GM23338 (cell line): ENCODE measurements around the gene RPL10. TPM values are rescaled to one million over a fixed set of nuclear protein-coding genes. Genes with fewer than 3 reads are reported as not detected.

Experiments used
- ATAC-seq: fragments of 200-7000 bp; cut with Tn5 transposase; 3 replicates; pipeline ENCODE4 v1.9.1; 2020
- DNase-seq: peaks from one replicate; pipeline ENCODE4 v3.0.0-alpha.2; 2015; ENCODE audit warnings: low spot score
- H2AFZ ChIP-seq: fragments of 200-600 bp; sonication (generic); 2 replicates; pipeline ENCODE4 v1.8.0; 2016; ENCODE audit warnings: antibody characterized with exemption, mild to moderate bottlenecking, moderate library complexity
- H3F3A ChIP-seq: fragments of 200-600 bp; sonication (generic); replicated peaks from 2 replicates; pipeline ENCODE4 v1.8.0; 2017; ENCODE audit warnings: antibody characterized with exemption, mixed run types, low read depth
- H3K27ac ChIP-seq: fragments of 200-600 bp; sonication (generic); 2 replicates; pipeline ENCODE4 v1.6.1; 2016; ENCODE audit warnings: low read depth
- H3K27me3 ChIP-seq: fragments of 200-600 bp; sonication (generic); 2 replicates; pipeline ENCODE4 v1.8.0; 2016; ENCODE audit warnings: mild to moderate bottlenecking, mixed run types, moderate library complexity; ENCODE audit not compliant: insufficient read depth
- H3K36me3 ChIP-seq: fragments of 200-600 bp; sonication (generic); 2 replicates; pipeline ENCODE4 v1.8.0; 2016; ENCODE audit warnings: mild to moderate bottlenecking; ENCODE audit not compliant: insufficient read depth
- H3K4me1 ChIP-seq: fragments of 200-600 bp; sonication (generic); 2 replicates; pipeline ENCODE4 v1.8.0; 2016; ENCODE audit warnings: mild to moderate bottlenecking, moderate library complexity; ENCODE audit not compliant: insufficient read depth
- H3K4me2 ChIP-seq: fragments of 200-600 bp; sonication (generic); 2 replicates; pipeline ENCODE4 v1.7.1; 2017; ENCODE audit warnings: mixed run types
- H3K4me3 ChIP-seq: fragments of 200-600 bp; sonication (generic); 2 replicates; pipeline ENCODE4 v1.6.1; 2016; ENCODE audit warnings: mixed run types
- H3K79me2 ChIP-seq: fragments of 200-600 bp; sonication (generic); replicated peaks from 2 replicates; pipeline ENCODE4 v1.8.0; 2017; ENCODE audit warnings: mild to moderate bottlenecking; ENCODE audit not compliant: insufficient read depth
- H3K9me2 ChIP-seq: fragments of 200-600 bp; sonication (generic); 2 replicates; pipeline ENCODE4 v1.8.0; 2017; ENCODE audit not compliant: insufficient read depth
- H4K20me1 ChIP-seq: fragments of 200-600 bp; sonication (generic); replicated peaks from 2 replicates; pipeline ENCODE4 v1.8.0; 2017; ENCODE audit warnings: mild to moderate bottlenecking; ENCODE audit not compliant: insufficient read depth
- H3K27ac Mint-ChIP-seq: 2 replicates; pipeline ENCODE4 v1.8.0; 2020; ENCODE audit warnings: inconsistent platforms, mild to moderate bottlenecking, moderate library complexity, mixed read lengths
- H3K27me3 Mint-ChIP-seq: 3 replicates; pipeline ENCODE4 v1.8.0; 2022; ENCODE audit warnings: low read depth, mild to moderate bottlenecking, moderate library complexity, mixed read lengths, inconsistent platforms; ENCODE audit not compliant: insufficient read depth, poor library complexity
- H3K36me3 Mint-ChIP-seq: 3 replicates; pipeline ENCODE4 v1.8.0; 2021; ENCODE audit warnings: low read depth, mild to moderate bottlenecking, inconsistent platforms, moderate library complexity, mixed read lengths
- H3K4me1 Mint-ChIP-seq: 3 replicates; pipeline ENCODE4 v1.8.0; 2020; ENCODE audit warnings: mild to moderate bottlenecking, inconsistent platforms, mixed read lengths
- H3K4me3 Mint-ChIP-seq: 3 replicates; pipeline ENCODE4 v1.8.0; 2021; ENCODE audit warnings: moderate library complexity, mild to moderate bottlenecking, inconsistent platforms, mixed read lengths
- H3K9me3 Mint-ChIP-seq: 3 replicates; pipeline ENCODE4 v1.8.0; 2020; ENCODE audit warnings: moderate library complexity, mild to moderate bottlenecking, inconsistent platforms, mixed read lengths
- CREB1 ChIP-seq: fragments of 250-450 bp; sonication (Bioruptor Pico); IDR thresholded peaks from 2 replicates; pipeline ENCODE4 v1.5.0; 2020; ENCODE audit warnings: low read depth, mild to moderate bottlenecking, moderate library complexity
- CTCF ChIP-seq, 2 experiments: fragments of 200-600 bp in 1 of 2; sonication (generic) in 1 of 2; conservative IDR thresholded peaks; 2 replicates each; pipeline versions ENCODE4 v1.5.1 to v1.6.1; 2016 to 2017; ENCODE audit warnings: antibody characterized with exemption in 2 of 2, low read depth in 2 of 2, mild to moderate bottlenecking in 2 of 2, moderate library complexity in 1 of 2
- ETS1 ChIP-seq: IDR thresholded peaks from 2 replicates; pipeline ENCODE4 v1.6.1; 2016; ENCODE audit warnings: antibody characterized with exemption
- JUNB ChIP-seq: IDR thresholded peaks from one replicate; pipeline ENCODE4 v1.6.1; 2016; ENCODE audit warnings: antibody characterized with exemption; ENCODE audit not compliant: unreplicated experiment
- POLR2AphosphoS5 ChIP-seq: IDR thresholded peaks from 2 replicates; pipeline ENCODE4 v1.6.1; 2016; ENCODE audit warnings: antibody characterized with exemption, low read depth
- REST ChIP-seq: IDR thresholded peaks from one replicate; pipeline ENCODE4 v1.6.1; 2018; ENCODE audit warnings: antibody characterized with exemption; ENCODE audit not compliant: unreplicated experiment
- ZNF114 ChIP-seq: fragments of 250-450 bp; sonication (Bioruptor Pico); IDR thresholded peaks from 2 replicates; pipeline ENCODE4 v1.5.0; 2020; ENCODE audit warnings: mild to moderate bottlenecking, moderate library complexity
- ZNF462 ChIP-seq: fragments of 250-450 bp; sonication (Bioruptor Pico); IDR thresholded peaks from 2 replicates; pipeline ENCODE4 v1.5.0; 2020; ENCODE audit warnings: mild to moderate bottlenecking, moderate library complexity
- polyA plus RNA-seq: library from polyadenylated mRNA; unstranded; fragments of >200 nt; fragmentation: Nextera tagmentation; extraction: Ambion mirVana; gene quantifications from 2 replicates; pipeline ENCODE4 v1.2.1, GENCODE V29; 2016
- total RNA-seq: library from RNA; depleted of rRNA; stranded (reverse); fragments of >200 nt; shearing (Covaris generic); gene quantifications from 2 replicates; pipeline ENCODE4 v1.2.3, GENCODE V29; 2014

RPL10 gene
- total and polyA plus RNA-seq, 2 experiments from 2014 or later, result 1,696 to 4,929 TPM

- Histone ChIP-seq H3K27ac (no peak overlapping the region), H3K4me3 (no peak overlapping the region), H3K36me3 (peaks cover 25% of the 10 kb centered on the region), H3K4me2 (no peak overlapping the region), H2AFZ (no peak overlapping the region), H4K20me1 (no peaks in the 10 kb centered on the region), H3K27me3 (no peaks in the 10 kb centered on the region), H3K79me2 (peaks cover 6% of the 10 kb centered on the region; the same call in 1 of the 2 replicates), H3K4me1 (no peaks in the 10 kb centered on the region), H3F3A (no peaks in the 10 kb centered on the region), H3K9me2 (no peaks in the 10 kb centered on the region)
- Mint-ChIP-seq H3K27ac (no peak overlapping the region; the same call in 1 of the 2 replicates), H3K4me3 (no peak overlapping the region), H3K9me3 (no peaks in the 10 kb centered on the region; the same call in 2 of the 3 replicates), H3K27me3 (peaks cover 7% of the 10 kb centered on the region), H3K36me3 (peaks cover 75% of the 10 kb centered on the region), H3K4me1 (no peaks in the 10 kb centered on the region; the same call in 2 of the 3 replicates)
- TF ChIP-seq JUNB (no peak), POLR2AphosphoS5 (0 out of 2 replicates have a peak, but pooled peaks have one; percentile 5), ZNF114 (CRISPR knock-in tag) (no peak)
- no peak for DNase-seq
- no peak for ATAC-seq
Measured at GRCh38 chrX:154358829-154359228, 39.3 kb upstream of the RPL10 start.

- Histone ChIP-seq H3K79me2 (peaks cover 6% of the 10 kb centered on the region; the same call in 1 of the 2 replicates), H4K20me1 (no peaks in the 10 kb centered on the region)
- peaks cover 76% of the 10 kb centered on the region for H3K36me3 Mint-ChIP-seq
- no peak for TF ChIP-seq ETS1
- no peak for TF ChIP-seq ZNF462 (CRISPR knock-in tag)
- TF ChIP-seq REST, result no peak
- TF ChIP-seq CREB1 (CRISPR knock-in tag), result no peak
- TF ChIP-seq CTCF (conservative IDR thresholded peaks at IDR 0.05; ENCODE audit: low read depth in 2 of 2), result no peak
Measured at GRCh38 chrX:154359362-154360154, 38.6 kb upstream of the RPL10 start.

More at GRCh38 chrX:154359362-154360154, 38.6 kb upstream of the RPL10 start:
- no peak overlapping the region for H3K4me2 ChIP-seq
- H3F3A ChIP-seq, result no peaks in the 10 kb centered on the region
- Mint-ChIP-seq H3K4me1 (no peaks in the 10 kb centered on the region; the same call in 2 of the 3 replicates), H3K4me3 (no peak overlapping the region), H3K27ac (no peak overlapping the region), H3K27me3 (peaks cover 8% of the 10 kb centered on the region), H3K9me3 (no peaks in the 10 kb centered on the region; the same call in 2 of the 3 replicates)
- no peak for ATAC-seq
- H3K4me3 ChIP-seq, result no peak overlapping the region
- DNase-seq, result no peak
- no peaks in the 10 kb centered on the region for H3K4me1 ChIP-seq
- H3K27ac ChIP-seq, result no peak overlapping the region
- no peak overlapping the region for H2AFZ ChIP-seq
- no peaks in the 10 kb centered on the region for H3K9me2 ChIP-seq
- H3K36me3 ChIP-seq, result peaks cover 20% of the 10 kb centered on the region
- H3K27me3 ChIP-seq, result no peaks in the 10 kb centered on the region
